Breast epithelium (tissue), 3 donors: ENCODE data around the gene DDC.

ENCODE experiments used
- CTCF ChIP-seq, 3 donors: fragments of 450-650 bp; IDR thresholded peaks; one replicate each; pipeline ENCODE4 v1.5.1; 2016 to 2017; ENCODE audit warnings: antibody characterized with exemption in 3 of 3, mild to moderate bottlenecking in 3 of 3, moderate library complexity in 3 of 3
- POLR2A ChIP-seq: fragments of 450-650 bp; IDR thresholded peaks from one replicate; pipeline ENCODE4 v1.6.1; 2016; ENCODE audit warnings: antibody characterized with exemption, mild to moderate bottlenecking, moderate library complexity
- POLR2AphosphoS5 ChIP-seq, 3 donors: sonication (generic); formaldehyde crosslinking; IDR thresholded peaks; one replicate each; pipeline ENCODE4 v1.6.1; 2017; ENCODE audit warnings: antibody characterized with exemption in 3 of 3

DNA sequence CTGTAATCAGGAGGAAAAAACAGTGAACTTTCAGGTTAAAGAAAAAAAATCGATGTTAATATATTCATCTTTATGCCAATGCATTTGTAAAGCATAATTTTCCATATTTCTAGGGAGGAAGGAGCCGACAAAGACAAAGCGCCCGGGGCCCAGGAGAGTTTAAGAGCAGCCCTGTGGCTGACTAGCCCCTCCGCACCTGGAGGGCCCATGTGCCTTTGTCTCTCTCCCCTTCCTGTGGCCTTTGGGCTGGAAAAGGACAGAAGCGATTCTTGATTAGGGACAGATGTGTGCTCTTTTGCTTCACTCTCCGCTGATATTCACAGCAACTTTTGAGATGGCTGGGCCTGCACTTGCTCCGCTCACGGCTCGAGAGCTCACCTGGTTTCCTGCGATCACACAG, 23.1 kb downstream of the DDC start:
- no peak for TF ChIP-seq CTCF (IDR thresholded peaks at IDR 0.05)
- TF ChIP-seq POLR2A = no peak
- no peak for TF ChIP-seq POLR2AphosphoS5 (IDR thresholded peaks at IDR 0.05)
